HCT116 (cell line): ENCODE results near the gene NCF4.

ENCODE experiments used
- CEBPB ChIP-seq: IDR thresholded peaks from 2 replicates; pipeline ENCODE4 v1.6.1; 2012; ENCODE audit warnings: low read depth
- CTCF ChIP-seq, 3 experiments: fragments of 200-600 bp in 1 of 3; sonication (generic) in 1 of 3; IDR thresholded peaks in 2 of 3; conservative IDR thresholded peaks in 1 of 3; 2 replicates each; pipeline ENCODE4 v1.5.1; 2012 to 2017; ENCODE audit warnings: low read depth in 2 of 3, low read length in 2 of 3, antibody characterized with exemption in 1 of 3, borderline replicate concordance in 1 of 3, control low read depth in 1 of 3, mild to moderate bottlenecking in 1 of 3, mixed read lengths in 1 of 3, mixed run types in 1 of 3, moderate library complexity in 1 of 3; ENCODE audit not compliant: insufficient read depth in 1 of 3
- EGR1 ChIP-seq: IDR thresholded peaks from 2 replicates; pipeline ENCODE4 v1.6.1; 2012; ENCODE audit warnings: low read depth
- EZH2 ChIP-seq: fragments of 200-600 bp; sonication (generic); IDR thresholded peaks from 2 replicates; pipeline ENCODE4 v1.6.1; 2017; ENCODE audit warnings: antibody characterized with exemption, mixed run types
- EZH2phosphoT487 ChIP-seq: fragments of 200-600 bp; IDR thresholded peaks from 2 replicates; pipeline ENCODE4 v1.6.1; 2018; ENCODE audit warnings: antibody characterized with exemption, borderline replicate concordance
- JUND ChIP-seq: IDR thresholded peaks from 2 replicates; pipeline ENCODE4 v1.6.1; 2012
- MAX ChIP-seq: IDR thresholded peaks from 2 replicates; pipeline ENCODE4 v1.6.1; 2012
- POLR2A ChIP-seq: IDR thresholded peaks from 2 replicates; pipeline ENCODE4 v1.7.0; 2011; ENCODE audit warnings: borderline replicate concordance; ENCODE audit not compliant: insufficient read depth, insufficient read length; ENCODE audit errors: extremely low read depth
- POLR2AphosphoS5 ChIP-seq: IDR thresholded peaks from 2 replicates; pipeline ENCODE4 v1.6.1; 2011; ENCODE audit warnings: mild to moderate bottlenecking, low read depth, low read length, moderate library complexity
- RAD21 ChIP-seq: IDR thresholded peaks from 2 replicates; pipeline ENCODE4 v1.6.1; 2012; ENCODE audit warnings: low read depth, mild to moderate bottlenecking
- REST ChIP-seq: IDR thresholded peaks from 2 replicates; pipeline ENCODE4 v1.6.1; 2012; ENCODE audit warnings: low read depth
- YY1 ChIP-seq: IDR thresholded peaks from 2 replicates; pipeline ENCODE4 v1.6.1; 2011; ENCODE audit warnings: low read length, low read depth, moderate library complexity, mild to moderate bottlenecking; ENCODE audit not compliant: insufficient replicate concordance; ENCODE audit errors: extremely low read depth
- TF ChIP-seq, protein P1 (sequence below): IDR thresholded peaks from 2 replicates; pipeline ENCODE4 v1.6.1; 2012

DNA sequence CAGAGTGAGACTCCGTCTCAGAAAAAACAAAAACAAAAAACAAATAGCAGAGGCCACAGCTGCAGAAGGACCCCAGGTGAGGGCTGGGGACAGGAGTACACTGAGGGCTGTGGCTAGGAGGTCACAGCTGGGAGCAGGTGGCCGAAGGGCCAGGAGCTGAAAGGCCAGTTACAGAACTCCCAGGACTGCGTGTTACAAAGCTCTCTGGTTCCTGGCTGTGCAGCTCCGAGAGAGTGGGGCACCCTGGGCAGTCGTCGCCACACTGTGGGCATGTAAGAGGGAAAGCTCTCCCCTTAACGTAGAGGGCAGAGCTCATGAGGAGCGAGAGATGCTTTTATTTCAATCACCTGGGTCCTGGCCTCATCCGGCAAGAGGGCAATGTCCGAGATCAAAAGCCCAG lies 10.1 kb upstream of the NCF4 start:
- no peak for TF ChIP-seq CTCF (IDR thresholded peaks at IDR 0.05 in 2 of 3, conservative IDR thresholded peaks at IDR 0.05 in 1 of 3; ENCODE audit: borderline replicate concordance in 1 of 3, insufficient read depth in 1 of 3, low read depth in 2 of 3, low read length in 2 of 3)
- no peak for TF ChIP-seq EZH2
- TF ChIP-seq EZH2phosphoT487, result no peak
- TF ChIP-seq YY1, result no peak
- TF ChIP-seq, protein P1, sequence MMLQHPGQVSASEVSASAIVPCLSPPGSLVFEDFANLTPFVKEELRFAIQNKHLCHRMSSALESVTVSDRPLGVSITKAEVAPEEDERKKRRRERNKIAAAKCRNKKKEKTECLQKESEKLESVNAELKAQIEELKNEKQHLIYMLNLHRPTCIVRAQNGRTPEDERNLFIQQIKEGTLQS, result no peak
- no peak for TF ChIP-seq REST
- TF ChIP-seq POLR2AphosphoS5, result no peak
- TF ChIP-seq POLR2A, result no peak
- no peak for TF ChIP-seq CEBPB
- no peak for TF ChIP-seq JUND
- TF ChIP-seq MAX, result no peak
- no peak for TF ChIP-seq EGR1
- no peak for TF ChIP-seq RAD21
